ENCODE data around the gene NLGN1.

DNA sequence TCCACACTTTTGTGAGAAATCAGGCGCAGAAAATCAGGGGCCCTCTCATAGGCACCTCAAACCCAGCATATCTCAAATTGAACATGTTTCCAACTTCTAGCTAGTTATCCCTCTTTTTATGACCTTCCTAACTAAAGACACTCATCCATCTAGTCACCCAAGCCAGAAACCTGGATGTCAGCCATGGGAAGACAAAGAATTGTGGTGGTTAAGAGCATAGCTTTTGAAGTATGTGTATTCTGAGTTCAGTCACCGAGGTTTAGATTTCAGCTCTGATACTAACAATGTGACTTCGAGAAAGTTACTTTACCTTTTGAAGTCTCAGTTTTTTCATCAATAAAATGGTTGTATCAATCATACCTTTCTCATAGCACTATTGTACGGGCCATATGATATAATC, 495.5 kb downstream of the NLGN1 start:
- TF ChIP-seq, protein P1, sequence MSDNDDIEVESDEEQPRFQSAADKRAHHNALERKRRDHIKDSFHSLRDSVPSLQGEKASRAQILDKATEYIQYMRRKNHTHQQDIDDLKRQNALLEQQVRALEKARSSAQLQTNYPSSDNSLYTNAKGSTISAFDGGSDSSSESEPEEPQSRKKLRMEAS (IDR thresholded peaks at IDR 0.05), result no peak
- TF ChIP-seq EZH2 (IDR thresholded peaks at IDR 0.05) (no peak), POLR2A (IDR thresholded peaks at IDR 0.05; ENCODE audit: borderline replicate concordance, extremely low read depth, insufficient read depth, insufficient read length) (no peak), EZH2phosphoT487 (IDR thresholded peaks at IDR 0.05; ENCODE audit: borderline replicate concordance) (no peak), POLR2AphosphoS5 (IDR thresholded peaks at IDR 0.05; ENCODE audit: low read depth, low read length) (no peak), EGR1 (IDR thresholded peaks at IDR 0.05; ENCODE audit: low read depth) (no peak), YY1 (IDR thresholded peaks at IDR 0.05; ENCODE audit: extremely low read depth, insufficient replicate concordance, low read depth, low read length) (no peak)
- TF ChIP-seq, protein P2, sequence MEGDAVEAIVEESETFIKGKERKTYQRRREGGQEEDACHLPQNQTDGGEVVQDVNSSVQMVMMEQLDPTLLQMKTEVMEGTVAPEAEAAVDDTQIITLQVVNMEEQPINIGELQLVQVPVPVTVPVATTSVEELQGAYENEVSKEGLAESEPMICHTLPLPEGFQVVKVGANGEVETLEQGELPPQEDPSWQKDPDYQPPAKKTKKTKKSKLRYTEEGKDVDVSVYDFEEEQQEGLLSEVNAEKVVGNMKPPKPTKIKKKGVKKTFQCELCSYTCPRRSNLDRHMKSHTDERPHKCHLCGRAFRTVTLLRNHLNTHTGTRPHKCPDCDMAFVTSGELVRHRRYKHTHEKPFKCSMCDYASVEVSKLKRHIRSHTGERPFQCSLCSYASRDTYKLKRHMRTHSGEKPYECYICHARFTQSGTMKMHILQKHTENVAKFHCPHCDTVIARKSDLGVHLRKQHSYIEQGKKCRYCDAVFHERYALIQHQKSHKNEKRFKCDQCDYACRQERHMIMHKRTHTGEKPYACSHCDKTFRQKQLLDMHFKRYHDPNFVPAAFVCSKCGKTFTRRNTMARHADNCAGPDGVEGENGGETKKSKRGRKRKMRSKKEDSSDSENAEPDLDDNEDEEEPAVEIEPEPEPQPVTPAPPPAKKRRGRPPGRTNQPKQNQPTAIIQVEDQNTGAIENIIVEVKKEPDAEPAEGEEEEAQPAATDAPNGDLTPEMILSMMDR (IDR thresholded peaks at IDR 0.05 in 2 of 3, conservative IDR thresholded peaks at IDR 0.05 in 1 of 3; ENCODE audit: borderline replicate concordance in 1 of 3, insufficient read depth in 1 of 3, low read depth in 2 of 3, low read length in 2 of 3), result no peak
